GM23338 (cell line): Measurements from ENCODE around the gene MIOS. TPM values are rescaled to one million over a fixed set of nuclear protein-coding genes. Genes with fewer than 3 reads are reported as not detected.

Source experiments
- ATAC-seq: fragments of 200-7000 bp; cut with Tn5 transposase; 3 replicates; pipeline ENCODE4 v1.9.1; 2020
- DNase-seq: peaks from one replicate; pipeline ENCODE4 v3.0.0-alpha.2; 2015; ENCODE audit warnings: low spot score
- H2AFZ ChIP-seq: fragments of 200-600 bp; sonication (generic); 2 replicates; pipeline ENCODE4 v1.8.0; 2016; ENCODE audit warnings: antibody characterized with exemption, mild to moderate bottlenecking, moderate library complexity
- H3F3A ChIP-seq: fragments of 200-600 bp; sonication (generic); replicated peaks from 2 replicates; pipeline ENCODE4 v1.8.0; 2017; ENCODE audit warnings: antibody characterized with exemption, mixed run types, low read depth
- H3K27ac ChIP-seq: fragments of 200-600 bp; sonication (generic); 2 replicates; pipeline ENCODE4 v1.6.1; 2016; ENCODE audit warnings: low read depth
- H3K27me3 ChIP-seq: fragments of 200-600 bp; sonication (generic); 2 replicates; pipeline ENCODE4 v1.8.0; 2016; ENCODE audit warnings: mild to moderate bottlenecking, mixed run types, moderate library complexity; ENCODE audit not compliant: insufficient read depth
- H3K36me3 ChIP-seq: fragments of 200-600 bp; sonication (generic); 2 replicates; pipeline ENCODE4 v1.8.0; 2016; ENCODE audit warnings: mild to moderate bottlenecking; ENCODE audit not compliant: insufficient read depth
- H3K4me1 ChIP-seq: fragments of 200-600 bp; sonication (generic); 2 replicates; pipeline ENCODE4 v1.8.0; 2016; ENCODE audit warnings: mild to moderate bottlenecking, moderate library complexity; ENCODE audit not compliant: insufficient read depth
- H3K4me2 ChIP-seq: fragments of 200-600 bp; sonication (generic); 2 replicates; pipeline ENCODE4 v1.7.1; 2017; ENCODE audit warnings: mixed run types
- H3K4me3 ChIP-seq: fragments of 200-600 bp; sonication (generic); 2 replicates; pipeline ENCODE4 v1.6.1; 2016; ENCODE audit warnings: mixed run types
- H3K79me2 ChIP-seq: fragments of 200-600 bp; sonication (generic); replicated peaks from 2 replicates; pipeline ENCODE4 v1.8.0; 2017; ENCODE audit warnings: mild to moderate bottlenecking; ENCODE audit not compliant: insufficient read depth
- H3K9me2 ChIP-seq: fragments of 200-600 bp; sonication (generic); 2 replicates; pipeline ENCODE4 v1.8.0; 2017; ENCODE audit not compliant: insufficient read depth
- H4K20me1 ChIP-seq: fragments of 200-600 bp; sonication (generic); replicated peaks from 2 replicates; pipeline ENCODE4 v1.8.0; 2017; ENCODE audit warnings: mild to moderate bottlenecking; ENCODE audit not compliant: insufficient read depth
- H3K27ac Mint-ChIP-seq: 2 replicates; pipeline ENCODE4 v1.8.0; 2020; ENCODE audit warnings: inconsistent platforms, mild to moderate bottlenecking, moderate library complexity, mixed read lengths
- H3K27me3 Mint-ChIP-seq: 3 replicates; pipeline ENCODE4 v1.8.0; 2022; ENCODE audit warnings: low read depth, mild to moderate bottlenecking, moderate library complexity, mixed read lengths, inconsistent platforms; ENCODE audit not compliant: insufficient read depth, poor library complexity
- H3K36me3 Mint-ChIP-seq: 3 replicates; pipeline ENCODE4 v1.8.0; 2021; ENCODE audit warnings: low read depth, mild to moderate bottlenecking, inconsistent platforms, moderate library complexity, mixed read lengths
- H3K4me1 Mint-ChIP-seq: 3 replicates; pipeline ENCODE4 v1.8.0; 2020; ENCODE audit warnings: mild to moderate bottlenecking, inconsistent platforms, mixed read lengths
- H3K4me3 Mint-ChIP-seq: 3 replicates; pipeline ENCODE4 v1.8.0; 2021; ENCODE audit warnings: moderate library complexity, mild to moderate bottlenecking, inconsistent platforms, mixed read lengths
- H3K9me3 Mint-ChIP-seq: 3 replicates; pipeline ENCODE4 v1.8.0; 2020; ENCODE audit warnings: moderate library complexity, mild to moderate bottlenecking, inconsistent platforms, mixed read lengths
- CREB1 ChIP-seq: fragments of 250-450 bp; sonication (Bioruptor Pico); IDR thresholded peaks from 2 replicates; pipeline ENCODE4 v1.5.0; 2020; ENCODE audit warnings: low read depth, mild to moderate bottlenecking, moderate library complexity
- EZH2 ChIP-seq: fragments of 200-600 bp; sonication (generic); IDR thresholded peaks from one replicate; pipeline ENCODE4 v1.8.0; 2017; ENCODE audit warnings: antibody characterized with exemption, mild to moderate bottlenecking, low read depth; ENCODE audit not compliant: unreplicated experiment
- EZH2phosphoT487 ChIP-seq: fragments of 200-600 bp; sonication (generic); IDR thresholded peaks from one replicate; pipeline ENCODE4 v1.8.1; 2018; ENCODE audit warnings: antibody characterized with exemption; ENCODE audit not compliant: unreplicated experiment
- JUNB ChIP-seq: IDR thresholded peaks from one replicate; pipeline ENCODE4 v1.6.1; 2016; ENCODE audit warnings: antibody characterized with exemption; ENCODE audit not compliant: unreplicated experiment
- NANOG ChIP-seq: IDR thresholded peaks from 2 replicates; pipeline ENCODE4 v1.6.1; 2016; ENCODE audit warnings: antibody characterized with exemption, borderline replicate concordance
- POLR2AphosphoS5 ChIP-seq: IDR thresholded peaks from 2 replicates; pipeline ENCODE4 v1.6.1; 2016; ENCODE audit warnings: antibody characterized with exemption, low read depth
- STAT1 ChIP-seq: IDR thresholded peaks from one replicate; pipeline ENCODE4 v1.6.1; 2016; ENCODE audit warnings: antibody characterized with exemption; ENCODE audit not compliant: unreplicated experiment
- ZNF114 ChIP-seq: fragments of 250-450 bp; sonication (Bioruptor Pico); IDR thresholded peaks from 2 replicates; pipeline ENCODE4 v1.5.0; 2020; ENCODE audit warnings: mild to moderate bottlenecking, moderate library complexity
- ZNF331 ChIP-seq: fragments of 250-450 bp; sonication (Bioruptor Pico); IDR thresholded peaks from 2 replicates; pipeline ENCODE4 v1.5.0; 2020; ENCODE audit warnings: low read depth, mild to moderate bottlenecking, moderate library complexity
- polyA plus RNA-seq: library from polyadenylated mRNA; unstranded; fragments of >200 nt; fragmentation: Nextera tagmentation; extraction: Ambion mirVana; gene quantifications from 2 replicates; pipeline ENCODE4 v1.2.1, GENCODE V29; 2016
- total RNA-seq: library from RNA; depleted of rRNA; stranded (reverse); fragments of >200 nt; shearing (Covaris generic); gene quantifications from 2 replicates; pipeline ENCODE4 v1.2.3, GENCODE V29; 2014
- TF ChIP-seq, protein P1 (sequence below): fragments of 250-450 bp; sonication (Bioruptor Pico); IDR thresholded peaks from 2 replicates; pipeline ENCODE4 v1.5.0; 2020; ENCODE audit warnings: mild to moderate bottlenecking, moderate library complexity
- TF ChIP-seq, protein P2 (sequence below): IDR thresholded peaks from one replicate; pipeline ENCODE4 v1.6.1; 2018; ENCODE audit warnings: antibody characterized with exemption; ENCODE audit not compliant: unreplicated experiment
- TF ChIP-seq, protein P3 (sequence below): IDR thresholded peaks from 2 replicates; pipeline ENCODE4 v1.6.1; 2016; ENCODE audit warnings: antibody characterized with exemption

MIOS gene
- total and polyA plus RNA-seq, 2 experiments from 2014 or later, result 13.1 to 85.7 TPM

DNA sequence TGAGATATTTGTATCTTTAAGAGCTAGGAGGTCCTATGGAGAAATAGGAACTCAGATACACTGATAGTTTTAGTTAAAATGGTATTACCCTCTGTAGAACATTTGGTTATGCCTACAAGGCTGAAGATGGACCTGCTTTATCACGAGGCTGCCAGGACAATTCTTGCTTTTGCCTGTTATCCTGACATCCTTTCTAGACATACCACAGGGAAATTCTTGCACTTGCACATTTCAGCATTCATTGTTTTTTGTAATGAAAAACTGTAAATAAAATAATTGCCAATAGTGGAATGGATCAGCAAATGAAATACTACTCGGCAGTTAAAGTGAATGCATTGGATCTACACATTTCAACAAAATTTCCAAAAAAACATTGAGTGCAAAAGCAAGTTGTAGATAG, 40.7 kb upstream of the MIOS start:
- ATAC-seq (no peak), DNase-seq (no peak)
- no peak overlapping the region for H3K4me2 ChIP-seq
- Mint-ChIP-seq H3K27me3 (peaks cover 3% of the 10 kb centered on the region), H3K9me3 (no peaks in the 10 kb centered on the region; the same call in 2 of the 3 replicates), H3K27ac (no peak overlapping the region), H3K4me3 (no peak overlapping the region), H3K36me3 (no peaks in the 10 kb centered on the region), H3K4me1 (no peaks in the 10 kb centered on the region)
- no peaks in the 10 kb centered on the region for H3K27me3 ChIP-seq
- no peaks in the 10 kb centered on the region for H3K79me2 ChIP-seq
- no peak overlapping the region for H2AFZ ChIP-seq
- no peak overlapping the region for H3K27ac ChIP-seq
- H3K9me2 ChIP-seq, result no peaks in the 10 kb centered on the region
- H3F3A ChIP-seq, result no peaks in the 10 kb centered on the region
- no peaks in the 10 kb centered on the region for H3K36me3 ChIP-seq
- H3K4me1 ChIP-seq, result no peaks in the 10 kb centered on the region
- H3K4me3 ChIP-seq, result no peak overlapping the region
- TF ChIP-seq ZNF331 (CRISPR knock-in tag), result no peak
- TF ChIP-seq, protein P1, sequence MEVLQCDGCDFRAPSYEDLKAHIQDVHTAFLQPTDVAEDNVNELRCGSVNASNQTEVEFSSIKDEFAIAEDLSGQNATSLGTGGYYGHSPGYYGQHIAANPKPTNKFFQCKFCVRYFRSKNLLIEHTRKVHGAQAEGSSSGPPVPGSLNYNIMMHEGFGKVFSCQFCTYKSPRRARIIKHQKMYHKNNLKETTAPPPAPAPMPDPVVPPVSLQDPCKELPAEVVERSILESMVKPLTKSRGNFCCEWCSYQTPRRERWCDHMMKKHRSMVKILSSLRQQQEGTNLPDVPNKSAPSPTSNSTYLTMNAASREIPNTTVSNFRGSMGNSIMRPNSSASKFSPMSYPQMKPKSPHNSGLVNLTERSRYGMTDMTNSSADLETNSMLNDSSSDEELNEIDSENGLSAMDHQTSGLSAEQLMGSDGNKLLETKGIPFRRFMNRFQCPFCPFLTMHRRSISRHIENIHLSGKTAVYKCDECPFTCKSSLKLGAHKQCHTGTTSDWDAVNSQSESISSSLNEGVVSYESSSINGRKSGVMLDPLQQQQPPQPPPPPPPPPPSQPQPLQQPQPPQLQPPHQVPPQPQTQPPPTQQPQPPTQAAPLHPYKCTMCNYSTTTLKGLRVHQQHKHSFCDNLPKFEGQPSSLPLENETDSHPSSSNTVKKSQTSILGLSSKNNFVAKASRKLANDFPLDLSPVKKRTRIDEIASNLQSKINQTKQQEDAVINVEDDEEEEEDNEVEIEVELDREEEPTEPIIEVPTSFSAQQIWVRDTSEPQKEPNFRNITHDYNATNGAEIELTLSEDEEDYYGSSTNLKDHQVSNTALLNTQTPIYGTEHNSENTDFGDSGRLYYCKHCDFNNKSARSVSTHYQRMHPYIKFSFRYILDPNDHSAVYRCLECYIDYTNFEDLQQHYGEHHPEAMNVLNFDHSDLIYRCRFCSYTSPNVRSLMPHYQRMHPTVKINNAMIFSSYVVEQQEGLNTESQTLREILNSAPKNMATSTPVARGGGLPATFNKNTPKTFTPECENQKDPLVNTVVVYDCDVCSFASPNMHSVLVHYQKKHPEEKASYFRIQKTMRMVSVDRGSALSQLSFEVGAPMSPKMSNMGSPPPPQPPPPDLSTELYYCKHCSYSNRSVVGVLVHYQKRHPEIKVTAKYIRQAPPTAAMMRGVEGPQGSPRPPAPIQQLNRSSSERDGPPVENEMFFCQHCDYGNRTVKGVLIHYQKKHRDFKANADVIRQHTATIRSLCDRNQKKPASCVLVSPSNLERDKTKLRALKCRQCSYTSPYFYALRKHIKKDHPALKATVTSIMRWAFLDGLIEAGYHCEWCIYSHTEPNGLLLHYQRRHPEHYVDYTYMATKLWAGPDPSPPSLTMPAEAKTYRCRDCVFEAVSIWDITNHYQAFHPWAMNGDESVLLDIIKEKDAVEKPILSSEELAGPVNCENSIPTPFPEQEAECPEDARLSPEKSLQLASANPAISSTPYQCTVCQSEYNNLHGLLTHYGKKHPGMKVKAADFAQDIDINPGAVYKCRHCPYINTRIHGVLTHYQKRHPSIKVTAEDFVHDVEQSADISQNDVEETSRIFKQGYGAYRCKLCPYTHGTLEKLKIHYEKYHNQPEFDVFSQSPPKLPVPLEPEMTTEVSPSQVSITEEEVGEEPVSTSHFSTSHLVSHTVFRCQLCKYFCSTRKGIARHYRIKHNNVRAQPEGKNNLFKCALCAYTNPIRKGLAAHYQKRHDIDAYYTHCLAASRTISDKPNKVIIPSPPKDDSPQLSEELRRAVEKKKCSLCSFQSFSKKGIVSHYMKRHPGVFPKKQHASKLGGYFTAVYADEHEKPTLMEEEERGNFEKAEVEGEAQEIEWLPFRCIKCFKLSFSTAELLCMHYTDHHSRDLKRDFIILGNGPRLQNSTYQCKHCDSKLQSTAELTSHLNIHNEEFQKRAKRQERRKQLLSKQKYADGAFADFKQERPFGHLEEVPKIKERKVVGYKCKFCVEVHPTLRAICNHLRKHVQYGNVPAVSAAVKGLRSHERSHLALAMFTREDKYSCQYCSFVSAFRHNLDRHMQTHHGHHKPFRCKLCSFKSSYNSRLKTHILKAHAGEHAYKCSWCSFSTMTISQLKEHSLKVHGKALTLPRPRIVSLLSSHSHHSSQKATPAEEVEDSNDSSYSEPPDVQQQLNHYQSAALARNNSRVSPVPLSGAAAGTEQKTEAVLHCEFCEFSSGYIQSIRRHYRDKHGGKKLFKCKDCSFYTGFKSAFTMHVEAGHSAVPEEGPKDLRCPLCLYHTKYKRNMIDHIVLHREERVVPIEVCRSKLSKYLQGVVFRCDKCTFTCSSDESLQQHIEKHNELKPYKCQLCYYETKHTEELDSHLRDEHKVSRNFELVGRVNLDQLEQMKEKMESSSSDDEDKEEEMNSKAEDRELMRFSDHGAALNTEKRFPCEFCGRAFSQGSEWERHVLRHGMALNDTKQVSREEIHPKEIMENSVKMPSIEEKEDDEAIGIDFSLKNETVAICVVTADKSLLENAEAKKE, result no peak
- no peak for TF ChIP-seq CREB1 (CRISPR knock-in tag)
- TF ChIP-seq JUNB, result no peak
- no peak for TF ChIP-seq ZNF114 (CRISPR knock-in tag)
- no peaks in the 10 kb centered on the region for H4K20me1 ChIP-seq

DNA sequence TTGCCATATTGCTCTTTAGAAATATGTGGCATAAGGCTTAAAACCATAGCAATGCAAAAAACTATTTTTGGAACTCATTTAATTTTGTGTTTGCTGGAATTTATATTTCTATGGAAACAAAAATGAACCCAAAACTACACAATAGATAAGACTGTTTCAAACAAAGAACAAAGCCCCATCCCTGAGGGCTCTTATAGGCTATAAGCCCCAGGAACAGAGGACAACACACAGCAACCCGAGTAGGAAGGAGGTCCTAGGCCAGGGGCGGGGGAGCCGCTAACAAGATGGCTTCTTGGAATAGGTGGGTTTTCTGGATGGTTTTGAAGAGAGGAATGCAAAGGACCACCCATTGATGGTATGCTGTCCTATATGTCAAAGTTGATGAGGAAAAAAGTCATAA, 39.6 kb upstream of the MIOS start:
- Histone ChIP-seq H3K4me3 (no peak overlapping the region), H3K79me2 (no peaks in the 10 kb centered on the region), H3F3A (no peaks in the 10 kb centered on the region), H3K36me3 (no peaks in the 10 kb centered on the region), H2AFZ (no peak overlapping the region), H3K27ac (no peak overlapping the region), H3K9me2 (no peaks in the 10 kb centered on the region), H4K20me1 (no peaks in the 10 kb centered on the region), H3K27me3 (no peaks in the 10 kb centered on the region), H3K4me2 (no peak overlapping the region), H3K4me1 (no peaks in the 10 kb centered on the region)
- Mint-ChIP-seq H3K9me3 (no peaks in the 10 kb centered on the region; the same call in 2 of the 3 replicates), H3K4me1 (no peaks in the 10 kb centered on the region), H3K27ac (no peak overlapping the region), H3K4me3 (no peak overlapping the region), H3K27me3 (peaks cover 3% of the 10 kb centered on the region), H3K36me3 (no peaks in the 10 kb centered on the region)
- ATAC-seq (no peak), DNase-seq (no peak)
- TF ChIP-seq, protein P2, sequence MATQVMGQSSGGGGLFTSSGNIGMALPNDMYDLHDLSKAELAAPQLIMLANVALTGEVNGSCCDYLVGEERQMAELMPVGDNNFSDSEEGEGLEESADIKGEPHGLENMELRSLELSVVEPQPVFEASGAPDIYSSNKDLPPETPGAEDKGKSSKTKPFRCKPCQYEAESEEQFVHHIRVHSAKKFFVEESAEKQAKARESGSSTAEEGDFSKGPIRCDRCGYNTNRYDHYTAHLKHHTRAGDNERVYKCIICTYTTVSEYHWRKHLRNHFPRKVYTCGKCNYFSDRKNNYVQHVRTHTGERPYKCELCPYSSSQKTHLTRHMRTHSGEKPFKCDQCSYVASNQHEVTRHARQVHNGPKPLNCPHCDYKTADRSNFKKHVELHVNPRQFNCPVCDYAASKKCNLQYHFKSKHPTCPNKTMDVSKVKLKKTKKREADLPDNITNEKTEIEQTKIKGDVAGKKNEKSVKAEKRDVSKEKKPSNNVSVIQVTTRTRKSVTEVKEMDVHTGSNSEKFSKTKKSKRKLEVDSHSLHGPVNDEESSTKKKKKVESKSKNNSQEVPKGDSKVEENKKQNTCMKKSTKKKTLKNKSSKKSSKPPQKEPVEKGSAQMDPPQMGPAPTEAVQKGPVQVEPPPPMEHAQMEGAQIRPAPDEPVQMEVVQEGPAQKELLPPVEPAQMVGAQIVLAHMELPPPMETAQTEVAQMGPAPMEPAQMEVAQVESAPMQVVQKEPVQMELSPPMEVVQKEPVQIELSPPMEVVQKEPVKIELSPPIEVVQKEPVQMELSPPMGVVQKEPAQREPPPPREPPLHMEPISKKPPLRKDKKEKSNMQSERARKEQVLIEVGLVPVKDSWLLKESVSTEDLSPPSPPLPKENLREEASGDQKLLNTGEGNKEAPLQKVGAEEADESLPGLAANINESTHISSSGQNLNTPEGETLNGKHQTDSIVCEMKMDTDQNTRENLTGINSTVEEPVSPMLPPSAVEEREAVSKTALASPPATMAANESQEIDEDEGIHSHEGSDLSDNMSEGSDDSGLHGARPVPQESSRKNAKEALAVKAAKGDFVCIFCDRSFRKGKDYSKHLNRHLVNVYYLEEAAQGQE, result no peak
- TF ChIP-seq ZNF331 (CRISPR knock-in tag) (no peak), POLR2AphosphoS5 (no peak), NANOG (no peak), ZNF114 (CRISPR knock-in tag) (no peak), CREB1 (CRISPR knock-in tag) (no peak), STAT1 (no peak), JUNB (no peak), EZH2phosphoT487 (no peak), EZH2 (no peak)
- TF ChIP-seq, protein P3, sequence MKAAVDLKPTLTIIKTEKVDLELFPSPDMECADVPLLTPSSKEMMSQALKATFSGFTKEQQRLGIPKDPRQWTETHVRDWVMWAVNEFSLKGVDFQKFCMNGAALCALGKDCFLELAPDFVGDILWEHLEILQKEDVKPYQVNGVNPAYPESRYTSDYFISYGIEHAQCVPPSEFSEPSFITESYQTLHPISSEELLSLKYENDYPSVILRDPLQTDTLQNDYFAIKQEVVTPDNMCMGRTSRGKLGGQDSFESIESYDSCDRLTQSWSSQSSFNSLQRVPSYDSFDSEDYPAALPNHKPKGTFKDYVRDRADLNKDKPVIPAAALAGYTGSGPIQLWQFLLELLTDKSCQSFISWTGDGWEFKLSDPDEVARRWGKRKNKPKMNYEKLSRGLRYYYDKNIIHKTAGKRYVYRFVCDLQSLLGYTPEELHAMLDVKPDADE, result no peak
